ENCODE data around the gene CTNNB1.

CTNNB1 gene

DNA sequence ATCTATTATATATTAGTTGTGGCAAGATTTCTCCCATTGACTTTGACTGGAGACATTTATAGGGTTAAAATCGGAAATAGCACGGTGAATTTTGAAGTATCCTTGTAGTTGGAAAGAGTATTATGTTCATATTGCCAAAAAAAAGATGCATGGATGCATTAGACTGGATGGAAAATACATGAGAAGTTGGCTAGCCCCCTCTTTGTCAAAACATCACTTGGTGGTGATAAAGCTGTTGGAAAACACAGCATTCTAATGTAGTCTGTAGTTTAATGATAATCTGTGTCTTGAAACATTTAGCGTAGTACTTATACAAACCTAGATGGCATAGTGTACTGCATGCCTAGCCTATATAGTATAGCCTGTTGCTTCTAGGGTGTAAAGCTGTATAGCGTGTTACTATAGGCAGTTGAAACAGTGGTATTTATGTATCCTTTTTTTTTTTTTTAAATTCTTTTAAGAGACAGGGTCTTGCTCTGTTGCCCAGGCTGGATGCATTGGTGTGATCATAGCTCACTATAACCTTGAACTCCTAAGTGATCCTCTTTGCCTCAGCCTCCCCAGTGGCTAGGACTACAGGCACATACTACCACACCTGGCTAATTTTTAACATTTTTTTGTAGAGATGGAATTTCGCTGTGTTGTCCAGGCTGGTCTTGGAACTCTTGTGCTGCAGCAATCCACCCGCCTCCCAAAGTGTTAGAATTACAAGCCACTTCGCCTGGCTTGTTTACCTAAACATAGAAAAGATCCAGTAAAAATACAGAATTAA is 21.8 kb downstream of the CTNNB1 start:
- DNase-seq: no peak

DNA sequence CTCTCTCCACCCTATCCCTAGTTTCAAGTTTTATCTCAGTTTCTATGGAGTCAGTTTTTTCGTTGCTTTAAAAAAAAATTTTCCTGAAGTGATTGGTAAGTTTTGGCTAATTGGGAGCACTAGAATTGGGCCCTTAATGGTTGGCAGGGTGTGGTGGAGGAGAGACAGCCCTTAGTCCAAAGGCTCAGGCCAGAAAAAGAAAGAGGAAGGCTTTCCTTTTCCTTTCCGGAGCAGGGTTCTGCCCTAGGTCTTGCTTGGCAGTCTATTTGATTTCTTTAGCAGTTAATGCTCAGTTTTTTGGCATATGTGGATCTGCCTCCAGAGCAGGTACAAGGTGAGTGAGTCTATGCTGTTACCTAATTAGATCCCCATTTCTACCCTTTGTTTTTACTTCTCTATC is 22.7 kb downstream of the CTNNB1 start:
- no peak for DNase-seq

DNA sequence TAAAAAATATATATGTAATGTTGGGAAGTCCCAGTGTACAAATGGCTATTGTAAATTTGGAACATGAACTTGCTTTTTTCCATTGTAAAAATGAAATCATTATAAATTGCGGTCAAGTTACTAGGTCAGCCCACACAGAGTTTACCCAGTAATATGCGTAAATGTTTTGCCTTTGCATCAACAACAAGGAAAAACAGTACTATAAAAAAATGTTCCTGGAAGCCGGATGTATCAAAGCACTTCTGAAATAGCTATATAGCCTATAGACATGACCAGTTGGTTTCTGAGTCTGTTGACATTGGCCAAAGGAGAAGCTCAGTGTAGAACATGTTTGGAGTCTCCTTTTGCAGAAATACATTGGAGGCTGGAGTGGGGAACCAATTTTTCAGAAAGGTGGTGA is 23.2 kb downstream of the CTNNB1 start:
- DNase-seq: no peak

- DNase-seq: no peak
Measured at GRCh38 chr3:41223078-41223477, 23.8 kb downstream of the CTNNB1 start.

DNA sequence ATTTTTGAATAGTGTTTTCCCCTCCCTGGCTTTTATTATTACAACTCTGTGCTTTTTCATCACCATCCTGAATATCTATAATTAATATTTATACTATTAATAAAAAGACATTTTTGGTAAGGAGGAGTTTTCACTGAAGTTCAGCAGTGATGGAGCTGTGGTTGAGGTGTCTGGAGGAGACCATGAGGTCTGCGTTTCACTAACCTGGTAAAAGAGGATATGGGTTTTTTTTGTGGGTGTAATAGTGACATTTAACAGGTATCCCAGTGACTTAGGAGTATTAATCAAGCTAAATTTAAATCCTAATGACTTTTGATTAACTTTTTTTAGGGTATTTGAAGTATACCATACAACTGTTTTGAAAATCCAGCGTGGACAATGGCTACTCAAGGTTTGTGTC is 24.4 kb downstream of the CTNNB1 start:
- no peak for DNase-seq

- no peak for DNase-seq
Measured at GRCh38 chr3:41224120-41224806, 25.0 kb downstream of the CTNNB1 start.

DNA sequence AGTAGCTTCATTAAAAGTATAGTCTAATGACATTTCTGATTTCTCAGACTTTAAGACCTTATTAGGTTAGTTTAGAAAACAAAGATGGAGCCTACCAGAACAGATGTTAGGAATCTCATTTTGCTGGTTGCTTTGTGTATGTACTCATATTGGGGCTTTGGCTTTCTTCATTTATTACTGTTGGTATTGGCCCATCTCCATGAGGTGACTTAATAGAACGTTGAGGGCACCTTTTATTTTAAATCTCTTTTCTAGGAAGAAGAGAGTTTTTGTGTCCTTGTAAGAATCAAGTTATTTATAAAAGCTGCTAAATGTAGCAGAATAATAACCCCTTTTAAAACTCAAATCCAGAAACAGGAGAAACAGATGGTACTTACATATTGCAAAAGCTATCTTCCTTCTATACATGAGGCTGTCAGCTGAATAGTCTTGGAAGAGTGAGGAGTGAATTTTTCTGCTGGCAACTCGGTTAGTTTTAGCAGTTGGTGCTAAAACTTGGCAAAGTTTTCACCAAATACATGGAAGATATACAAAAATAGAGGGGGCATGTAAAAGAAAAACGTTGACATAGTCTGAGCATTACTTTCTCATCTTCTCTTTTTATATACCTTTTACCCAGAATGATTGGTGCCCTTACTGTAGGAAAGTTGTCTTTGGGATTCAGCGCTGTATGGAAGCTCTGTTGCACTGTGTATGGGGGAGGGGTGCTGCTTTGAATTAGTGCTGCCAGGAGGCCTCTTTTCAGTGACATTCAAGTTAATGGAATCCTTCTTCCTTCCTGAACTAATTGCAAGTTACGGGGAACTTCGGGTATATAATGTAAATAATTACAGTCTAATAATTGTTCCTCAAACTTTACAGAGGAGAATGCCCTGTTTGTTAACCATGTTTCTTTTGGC is 35.8 kb downstream of the CTNNB1 start:
- no peak for DNase-seq

DNA sequence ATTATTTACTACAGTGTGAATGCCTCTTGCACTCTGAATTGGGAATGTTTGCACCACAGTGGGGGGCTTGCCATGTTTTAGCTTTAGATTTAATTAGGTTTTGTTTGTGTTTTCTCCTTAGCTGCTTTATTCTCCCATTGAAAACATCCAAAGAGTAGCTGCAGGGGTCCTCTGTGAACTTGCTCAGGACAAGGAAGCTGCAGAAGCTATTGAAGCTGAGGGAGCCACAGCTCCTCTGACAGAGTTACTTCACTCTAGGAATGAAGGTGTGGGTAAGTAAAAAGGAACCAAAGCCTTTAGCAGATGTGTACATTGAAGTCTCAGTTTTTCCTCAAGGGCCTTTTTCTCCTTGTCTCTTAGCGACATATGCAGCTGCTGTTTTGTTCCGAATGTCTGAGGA is 36.9 kb downstream of the CTNNB1 start:
- DNase-seq: no peak

DNA sequence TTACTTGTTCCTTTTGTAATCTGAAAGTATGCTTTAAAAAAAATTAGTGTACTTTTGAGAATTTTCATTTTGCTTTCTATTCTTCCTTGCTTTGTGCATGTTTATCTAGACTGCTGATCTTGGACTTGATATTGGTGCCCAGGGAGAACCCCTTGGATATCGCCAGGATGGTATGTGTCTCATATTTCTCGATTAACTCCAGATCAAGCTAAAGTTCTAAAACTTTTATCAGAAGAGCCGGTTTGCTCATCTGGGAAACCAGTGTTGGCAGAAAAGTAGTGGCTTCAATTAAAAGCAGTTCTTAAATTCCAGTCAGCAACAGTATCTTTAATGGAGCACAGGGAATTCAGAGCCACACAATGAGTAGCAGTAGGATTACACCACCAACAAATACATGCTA is 38.6 kb downstream of the CTNNB1 start:
- DNase-seq: no peak

- no peak for DNase-seq
Measured at GRCh38 chr3:41239587-41239986, 40.3 kb downstream of the CTNNB1 start.

- DNase-seq: no peak
Measured at GRCh38 chr3:41241161-41241560, 41.9 kb downstream of the CTNNB1 start.

DNA sequence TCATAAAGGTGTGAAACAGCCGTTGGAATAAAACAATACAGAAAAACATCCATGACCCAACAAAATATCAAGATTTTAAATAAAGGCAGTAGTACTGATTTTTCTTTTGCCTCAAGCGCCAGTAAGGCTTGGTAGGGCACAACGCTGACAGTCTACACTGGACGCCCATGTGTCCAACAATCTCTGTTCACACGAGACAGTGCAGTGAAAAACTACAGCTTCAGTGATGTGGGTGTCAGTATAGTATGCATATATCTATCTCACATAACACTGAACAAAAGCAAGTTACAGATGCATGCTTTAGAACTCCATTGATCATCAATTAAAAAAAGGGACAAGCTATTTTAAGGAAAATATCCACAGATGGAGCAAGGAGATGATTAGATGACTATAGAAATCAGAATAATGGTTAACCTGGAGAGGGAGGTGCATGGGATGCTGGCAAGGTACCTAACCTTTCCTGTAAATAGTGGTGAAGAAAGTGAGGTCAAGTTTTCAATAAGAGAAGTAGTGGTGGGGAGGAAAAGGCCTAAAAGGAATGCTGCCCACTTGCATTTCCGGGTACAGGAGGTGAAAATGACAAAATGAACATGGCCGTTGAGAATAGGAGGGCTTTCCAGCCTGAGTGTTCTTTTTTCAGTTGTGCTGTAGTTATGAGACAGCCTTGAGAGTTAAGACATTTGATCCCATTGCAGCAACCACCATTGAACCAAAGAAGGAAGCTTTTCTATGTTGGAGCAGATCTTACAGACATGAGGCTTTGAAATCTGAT is 42.7 kb downstream of the CTNNB1 start:
- DNase-seq: no peak

- DNase-seq: no peak
Measured at GRCh38 chr3:41243183-41243582, 43.9 kb downstream of the CTNNB1 start.

DNA sequence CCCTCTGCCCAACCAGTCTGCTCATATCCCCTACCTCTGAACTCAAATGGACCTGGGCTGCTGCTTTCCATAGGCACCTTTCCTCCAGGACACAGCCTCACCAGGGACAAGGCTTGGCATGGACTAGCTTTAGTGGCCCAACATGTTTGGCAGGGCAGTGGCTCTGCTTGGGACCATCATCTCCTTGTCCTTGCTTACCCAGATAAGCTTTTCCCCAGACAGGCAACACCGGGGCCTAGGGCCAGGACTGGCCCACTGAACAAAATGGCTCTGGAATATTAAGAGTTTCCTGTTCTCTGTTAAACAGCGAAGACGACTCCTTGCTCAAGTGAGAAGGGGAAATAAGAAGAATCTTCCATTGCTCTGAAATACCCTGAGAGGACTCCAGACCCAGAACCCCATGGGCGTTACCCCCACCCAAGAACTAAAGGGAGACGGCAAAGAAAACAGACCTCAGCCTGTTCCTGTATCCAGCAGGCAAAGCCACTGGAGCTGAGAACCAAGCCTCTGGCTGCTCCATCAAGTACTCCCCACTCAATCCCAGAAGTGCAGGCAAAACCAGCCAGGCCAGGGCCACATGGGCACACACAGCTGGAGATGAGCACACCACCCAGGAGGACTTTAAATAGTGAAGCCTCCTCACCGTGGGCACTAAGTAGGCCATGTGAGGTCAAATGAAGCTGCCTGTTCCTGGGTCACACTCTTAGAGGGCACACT is 45.5 kb downstream of the CTNNB1 start:
- no peak for DNase-seq

DNA sequence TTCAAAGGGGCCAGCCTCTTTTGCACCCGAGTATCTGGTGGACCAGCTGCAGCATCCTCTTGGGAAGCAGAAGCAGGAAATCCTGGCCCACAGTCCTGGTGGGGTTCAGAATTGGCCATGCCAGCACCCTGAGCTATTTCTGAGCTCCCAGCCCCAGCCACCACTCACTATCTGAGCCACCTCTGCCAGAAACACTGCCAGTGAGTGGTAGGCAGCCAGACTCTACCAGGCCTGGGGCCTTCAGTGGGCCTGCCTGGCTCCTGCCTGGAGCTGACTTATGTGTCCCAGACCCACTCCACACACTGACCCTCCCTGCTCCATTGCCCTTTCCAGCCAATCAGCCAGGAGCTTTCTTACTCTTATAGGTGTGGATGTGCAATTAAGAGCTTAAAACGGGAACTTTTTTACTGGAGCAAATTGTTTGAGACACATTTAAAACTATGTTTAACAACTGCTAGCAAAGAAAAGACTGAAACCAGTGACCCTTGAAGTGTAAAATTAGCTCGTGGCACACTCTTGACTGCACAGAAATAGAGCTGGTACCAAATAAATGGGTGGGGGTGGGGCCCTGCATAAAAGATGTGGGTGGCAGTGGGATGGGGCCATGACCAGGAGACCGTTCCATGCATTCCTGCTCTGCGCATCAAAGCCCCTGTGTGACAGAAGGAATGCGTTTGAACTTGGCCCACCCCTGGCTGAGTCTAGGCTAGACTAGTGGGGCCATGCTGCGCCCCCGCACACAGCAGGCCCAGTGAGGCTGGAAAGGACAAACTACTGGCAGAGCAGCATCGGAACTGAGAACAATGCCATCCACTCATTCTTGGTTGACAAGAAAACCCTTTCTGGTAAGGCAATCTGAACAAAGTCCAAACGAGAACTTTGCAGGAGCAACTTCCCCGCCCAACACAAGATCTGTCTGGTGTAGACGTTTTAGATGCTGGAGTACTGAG is 48.0 kb downstream of the CTNNB1 start:
- DNase-seq: no peak

DNA sequence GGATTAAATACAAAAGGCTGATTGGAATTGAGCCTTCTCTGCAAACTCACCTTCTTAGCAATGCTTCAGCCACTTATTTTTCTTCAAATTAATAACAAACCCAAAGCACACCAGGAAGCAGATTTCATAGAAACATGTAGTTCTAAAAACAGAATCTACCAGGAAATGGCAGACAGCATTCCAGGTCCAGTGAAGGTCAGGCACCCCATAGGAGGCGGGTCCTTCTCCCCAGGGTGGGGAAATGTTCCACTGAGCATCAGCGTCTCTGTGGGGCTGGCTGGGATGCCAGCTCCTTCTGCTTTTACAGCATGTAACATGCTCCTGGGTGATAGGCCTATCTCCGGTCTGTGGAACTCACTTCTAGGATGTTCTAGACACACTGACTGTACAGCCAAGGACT is 49.2 kb downstream of the CTNNB1 start:
- no peak for DNase-seq

- no peak for DNase-seq
Measured at GRCh38 chr3:41249318-41249717, 50.0 kb downstream of the CTNNB1 start.

DNA sequence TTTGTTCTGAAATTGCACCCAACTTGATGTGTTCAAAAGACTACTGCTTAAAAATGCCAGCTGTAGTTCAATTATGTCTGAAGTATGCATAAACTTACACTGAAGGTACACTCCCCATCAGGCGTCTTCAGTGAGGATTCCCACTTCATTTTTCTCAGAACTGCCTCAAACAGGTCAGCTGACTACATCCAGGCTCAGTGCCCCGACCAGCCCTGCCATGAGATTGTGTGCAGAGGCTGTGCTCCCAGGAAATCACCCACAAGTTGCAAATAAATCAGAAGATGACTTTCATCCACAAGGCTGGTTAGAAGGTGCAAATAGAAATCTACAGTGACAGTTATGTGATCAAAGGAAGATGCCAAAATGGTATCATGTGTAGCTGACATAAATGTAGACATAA is 51.5 kb downstream of the CTNNB1 start:
- no peak for DNase-seq

GRCh38 chr3:41251593-41251992 is 52.3 kb downstream of the CTNNB1 start:
- no peak for DNase-seq

GRCh38 chr3:41258239-41258800 is 59.0 kb downstream of the CTNNB1 start:
- no peak for DNase-seq

Data from cerebellar nuclear complex (tissue), 1 donor.